Testis (tissue), 2 donors: ENCODE measurements around the gene HTR4.

Experiments
- CTCF ChIP-seq, 3 experiments: fragments of 450-650 bp in 2 of 3; fragments of 200-600 bp in 1 of 3; sonication (generic) in 1 of 3; IDR thresholded peaks; one replicate each; pipeline ENCODE4 v1.5.1; 2016 to 2019; ENCODE audit warnings: antibody characterized with exemption in 3 of 3, mild to moderate bottlenecking in 2 of 3, moderate library complexity in 1 of 3
- POLR2A ChIP-seq: fragments of 450-650 bp; IDR thresholded peaks from one replicate; pipeline ENCODE4 v1.6.1; 2017; ENCODE audit warnings: antibody characterized with exemption, mild to moderate bottlenecking, moderate library complexity

GRCh38 chr5:148437249-148437648 is 217.1 kb downstream of the HTR4 start:
- TF ChIP-seq CTCF (IDR thresholded peaks at IDR 0.05) (no peak), POLR2A (no peak)
